DMS79 (cell line): ENCODE measurements around the gene CYBB.

ENCODE experiments used
- DNase-seq: peaks from one replicate; lab custom pipeline; 2025; lab: John Stamatoyannopoulos, UW

Gene CYBB

DNA sequence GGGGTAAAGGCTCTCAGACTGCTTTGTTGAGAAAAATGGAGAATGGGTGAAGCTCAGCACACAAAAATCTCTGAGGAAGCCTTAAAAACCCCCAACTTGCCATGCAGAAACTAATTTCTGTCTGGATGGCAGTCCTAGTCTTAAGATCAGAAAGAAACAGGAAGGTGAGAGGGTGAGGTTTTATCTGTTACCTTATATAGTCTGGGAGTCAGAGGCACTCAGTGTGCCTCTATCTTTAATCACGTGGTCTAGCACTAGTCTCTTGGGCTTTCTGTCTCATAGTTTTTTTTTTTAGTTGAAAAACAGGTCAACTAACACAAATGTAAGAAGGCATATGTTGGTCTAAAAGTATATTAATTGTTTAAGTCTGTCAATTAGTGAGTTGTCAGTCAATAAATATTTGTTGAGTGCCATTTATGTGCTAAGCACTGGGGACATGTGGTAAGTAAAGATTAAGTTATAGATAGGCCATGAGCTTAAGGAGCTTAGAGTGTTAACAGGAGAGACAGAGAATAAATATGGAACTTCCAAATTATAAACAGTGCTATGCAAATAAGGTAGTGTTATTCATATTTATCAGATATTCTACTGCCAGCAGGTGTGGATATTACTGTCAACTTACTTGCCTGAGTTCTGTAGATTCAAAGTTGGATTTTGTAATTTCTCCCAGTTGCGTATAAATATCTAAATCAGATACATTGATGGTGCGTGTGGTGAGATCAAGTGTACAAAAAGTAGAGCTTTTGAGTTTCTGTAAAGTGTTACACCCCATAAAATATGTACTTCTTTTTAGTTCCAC lies 7.0 kb downstream of the CYBB start:
- DNase-seq: no peak

DNA sequence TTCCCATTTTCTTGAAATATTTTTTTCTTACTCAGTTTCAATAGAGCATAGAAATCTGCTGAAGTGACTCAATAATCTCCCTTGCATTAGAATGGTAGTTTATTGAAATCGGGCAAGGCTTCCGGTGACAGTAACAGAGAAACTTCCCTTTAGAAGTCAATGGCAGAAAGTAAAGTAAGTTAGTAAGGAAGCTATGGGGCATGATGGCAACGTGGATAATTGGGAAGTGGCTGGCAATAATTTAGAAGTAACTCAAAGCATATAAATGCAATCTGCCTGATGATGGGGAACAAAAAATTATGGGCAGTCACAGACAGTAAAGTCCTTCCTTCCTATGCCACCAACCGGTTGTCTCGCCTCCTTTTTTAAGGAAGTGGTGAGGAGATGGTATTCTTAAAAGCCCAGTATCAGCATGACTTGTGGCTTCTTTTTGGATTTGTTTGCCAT lies 7.6 kb downstream of the CYBB start:
- DNase-seq: no peak

DNA sequence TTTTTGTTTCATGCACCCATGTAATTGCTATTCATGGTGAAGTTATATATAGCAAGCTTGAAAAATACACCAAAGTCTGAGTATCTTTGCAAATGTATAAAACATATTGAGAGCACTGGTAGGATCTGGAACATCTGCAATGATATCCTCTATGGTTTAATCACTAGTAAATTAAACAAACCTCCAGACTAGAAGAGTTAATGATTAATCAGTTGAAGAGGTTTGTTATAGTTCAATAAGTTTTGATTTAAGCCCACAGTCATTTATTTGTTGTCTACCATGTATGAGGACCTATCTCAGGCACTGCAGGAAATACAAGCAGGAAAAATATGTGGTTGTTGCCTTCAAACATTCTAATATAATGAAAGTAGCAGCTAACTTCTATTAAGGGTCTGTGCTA lies 16.5 kb downstream of the CYBB start:
- DNase-seq: no peak

DNA sequence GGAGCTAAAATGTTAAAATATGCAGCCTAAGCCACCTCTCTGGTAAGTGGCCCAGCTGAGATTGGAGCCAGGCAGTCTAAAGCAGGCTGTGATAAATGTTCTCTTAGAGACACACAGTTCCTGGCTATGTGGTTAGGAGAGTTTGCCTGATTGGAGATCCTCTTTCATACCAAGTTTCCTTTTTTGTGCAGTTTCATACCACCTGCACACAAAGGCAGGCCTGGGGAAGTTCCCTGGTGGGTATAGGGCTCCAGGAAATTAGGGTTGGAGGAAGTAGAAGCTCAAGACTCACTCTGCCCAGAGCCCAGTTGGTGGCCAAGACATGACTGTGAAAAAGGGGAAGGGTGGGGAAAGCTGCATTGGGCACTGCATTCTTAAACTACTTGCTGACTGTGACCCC lies 16.9 kb downstream of the CYBB start:
- DNase-seq: no peak

DNA sequence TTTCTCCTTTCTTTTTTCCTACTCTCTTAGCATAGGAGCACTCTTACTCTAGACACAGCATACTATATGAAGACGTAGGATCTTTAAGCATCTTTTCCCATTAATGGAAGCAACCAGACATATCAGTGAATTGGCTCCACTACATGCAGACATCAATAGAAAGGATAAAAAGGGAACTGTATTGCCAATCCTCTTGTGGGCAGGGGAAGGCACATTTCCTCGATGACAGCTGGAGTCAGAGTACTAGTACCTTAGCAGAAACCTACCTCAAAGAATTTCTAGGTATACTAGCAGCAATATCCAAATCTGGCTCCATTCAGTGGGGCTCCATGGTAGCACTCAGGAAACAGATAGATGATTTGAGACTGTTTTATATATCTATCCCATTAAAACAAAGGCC lies 20.1 kb downstream of the CYBB start:
- DNase-seq: no peak

DNA sequence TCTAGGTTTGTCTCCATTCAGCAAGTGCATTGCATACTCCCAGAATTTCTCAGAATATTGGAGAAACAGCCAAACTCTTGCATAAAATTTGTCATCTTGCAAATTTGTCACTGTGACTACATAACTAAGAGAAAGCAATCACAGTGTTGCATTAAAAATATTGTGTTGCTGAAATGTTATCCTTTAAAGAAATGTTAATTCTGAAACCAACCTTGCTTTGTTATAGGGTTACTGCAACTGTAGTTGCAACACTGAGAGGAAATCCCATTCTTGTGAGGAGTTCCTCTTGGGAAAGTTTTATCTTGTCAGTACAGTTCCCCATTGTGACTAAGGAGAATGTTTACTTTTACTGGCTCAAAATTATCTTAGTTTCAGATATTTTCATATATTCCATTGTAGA lies 20.9 kb downstream of the CYBB start:
- no peak for DNase-seq

DNA sequence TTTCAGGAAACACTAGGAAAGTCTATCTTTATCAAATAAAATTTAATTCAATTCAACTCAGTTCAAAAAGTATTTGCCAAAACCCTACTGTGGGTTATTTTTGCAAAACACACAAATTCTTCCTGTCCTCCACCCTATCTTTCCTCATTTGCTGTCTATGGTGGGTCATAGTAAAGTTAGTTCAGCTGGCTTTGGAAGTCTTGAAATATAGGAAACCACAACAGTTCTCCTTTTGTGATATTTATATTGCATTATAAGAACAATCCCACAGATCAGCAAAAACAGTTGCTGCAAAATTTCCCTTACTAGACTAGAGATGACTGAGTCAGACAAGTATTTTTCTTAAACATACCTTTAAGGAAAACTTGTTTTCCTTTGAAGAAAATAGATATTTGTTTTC lies 22.2 kb downstream of the CYBB start:
- DNase-seq: no peak

DNA sequence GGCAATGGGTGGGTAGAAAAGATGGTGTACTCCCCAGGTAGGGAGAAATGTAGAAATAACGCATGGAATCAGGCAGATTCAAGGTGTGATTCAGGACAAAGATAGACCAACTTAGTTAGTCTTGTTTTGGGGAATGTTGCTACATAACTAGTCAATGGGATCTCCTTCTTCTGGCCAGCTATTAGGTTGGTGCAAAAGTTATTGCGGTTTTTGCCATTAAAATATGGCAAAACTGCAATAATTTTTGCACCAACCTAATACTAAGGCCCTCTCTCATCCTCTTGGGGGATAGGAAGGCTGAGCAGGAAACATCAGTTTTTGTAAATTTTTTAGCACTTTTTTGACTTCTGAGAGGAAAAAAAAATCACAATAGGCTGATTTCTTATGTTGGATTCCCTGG lies 23.2 kb downstream of the CYBB start:
- no peak for DNase-seq

DNA sequence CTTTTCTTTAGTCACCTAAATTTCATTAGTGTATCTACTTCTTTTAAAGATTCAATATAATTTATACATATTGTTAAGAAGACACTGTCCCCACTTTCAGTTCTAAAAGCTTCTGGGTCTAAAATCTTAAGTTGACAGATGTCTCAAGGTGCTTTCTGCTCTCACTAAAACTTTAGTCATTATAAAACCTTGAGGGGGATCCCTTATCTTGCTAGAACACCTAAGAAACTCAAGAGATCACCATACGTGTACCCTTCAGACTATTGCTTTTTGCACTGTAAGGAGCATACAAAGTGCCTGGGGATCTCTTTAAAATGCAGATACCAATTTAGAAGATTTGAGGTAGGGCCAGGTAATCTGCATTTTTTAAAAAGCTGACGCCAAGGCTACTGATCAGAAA lies 30.1 kb downstream of the CYBB start:
- no peak for DNase-seq

DNA sequence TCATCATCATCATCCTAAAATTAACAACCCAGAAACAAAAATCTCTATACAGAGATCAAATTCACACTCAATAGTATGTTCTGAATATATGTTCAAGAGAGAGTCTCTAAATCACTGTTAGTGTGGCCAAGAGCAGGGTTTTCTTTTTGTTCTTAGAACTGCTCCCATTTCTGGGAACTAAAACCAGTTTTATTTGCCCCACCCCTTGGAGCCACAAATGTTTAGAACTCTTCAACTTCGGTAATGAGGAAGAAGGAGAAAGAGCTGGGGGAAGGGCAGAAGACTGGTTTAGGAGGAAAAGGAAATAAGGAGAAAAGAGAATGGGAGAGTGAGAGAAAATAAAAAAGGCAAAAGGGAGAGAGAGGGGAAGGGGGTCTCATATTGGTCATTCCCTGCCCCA lies 32.3 kb downstream of the CYBB start:
- no peak for DNase-seq

DNA sequence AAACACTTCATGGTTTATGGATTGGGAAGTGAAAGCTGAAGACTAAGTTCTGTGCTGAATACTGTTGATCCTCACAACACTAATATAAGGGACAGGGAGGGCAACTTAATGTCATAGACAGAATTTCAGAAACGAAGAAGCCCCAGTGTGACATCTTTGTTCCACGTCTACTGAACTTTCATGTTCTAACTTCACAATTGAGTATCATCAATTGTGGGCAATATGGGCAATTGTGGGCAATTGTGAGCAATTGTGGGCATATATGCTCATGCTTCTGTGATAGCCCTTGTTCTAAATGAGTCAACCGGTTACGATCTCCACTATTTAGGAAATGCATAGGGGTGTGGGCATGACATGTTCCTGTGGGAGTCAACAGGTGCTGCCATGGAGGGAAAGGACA lies 33.7 kb downstream of the CYBB start:
- no peak for DNase-seq

DNA sequence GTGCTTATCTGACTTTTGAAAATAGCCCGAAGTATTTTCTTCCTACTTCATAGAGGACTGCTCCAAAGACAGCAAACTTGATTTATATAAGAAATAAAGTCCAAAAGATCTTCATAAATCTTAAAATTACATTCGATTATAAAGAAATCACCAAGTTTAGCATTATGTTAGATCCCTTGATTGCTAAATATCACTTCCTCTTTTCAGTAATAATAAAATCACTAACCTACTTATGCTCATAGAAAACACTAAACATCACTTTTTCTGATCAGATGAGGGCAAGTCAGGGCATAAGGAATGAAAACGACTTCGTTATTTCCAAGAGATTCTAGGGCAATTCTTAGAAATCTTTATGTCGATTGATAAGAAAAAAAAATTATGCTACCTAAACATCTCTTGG lies 35.5 kb downstream of the CYBB start:
- no peak for DNase-seq

DNA sequence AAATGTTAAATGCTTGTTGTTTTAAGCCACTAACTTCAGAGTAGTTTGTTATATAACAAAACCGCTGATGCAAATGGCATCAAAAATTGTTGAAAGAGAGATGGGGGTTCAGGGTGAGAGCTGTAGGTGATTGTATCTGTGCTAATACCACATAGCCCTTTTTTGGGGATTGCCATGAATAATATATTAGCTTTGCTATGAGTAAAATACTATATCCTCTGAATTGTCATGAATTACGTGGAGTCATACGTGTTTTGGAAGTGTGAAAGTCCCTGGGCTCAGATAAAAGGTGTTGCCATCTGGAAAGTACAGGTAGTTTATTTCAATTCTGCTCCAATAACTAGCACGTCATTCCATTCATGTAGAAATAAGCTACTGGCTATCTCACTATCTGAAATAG lies 36.9 kb downstream of the CYBB start:
- DNase-seq: no peak

DNA sequence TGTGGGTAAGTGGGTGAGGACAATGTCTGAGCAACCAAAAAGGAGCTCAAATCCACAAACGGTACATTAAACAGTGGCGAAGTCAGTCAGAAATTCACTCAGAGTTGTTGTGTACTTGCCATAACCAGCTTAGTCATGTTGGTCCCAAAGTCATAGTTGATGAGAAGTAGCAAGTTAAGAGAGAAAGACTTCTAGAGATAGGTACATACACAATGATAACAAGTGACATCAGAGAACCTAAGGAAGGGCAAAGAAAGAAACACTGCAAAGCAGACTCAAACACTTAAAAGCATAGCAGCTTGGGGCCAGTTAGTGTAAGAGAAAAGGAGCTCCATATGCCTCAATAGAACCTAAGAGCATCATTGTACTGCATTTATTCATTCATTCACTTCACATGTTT lies 37.3 kb downstream of the CYBB start:
- DNase-seq: no peak

DNA sequence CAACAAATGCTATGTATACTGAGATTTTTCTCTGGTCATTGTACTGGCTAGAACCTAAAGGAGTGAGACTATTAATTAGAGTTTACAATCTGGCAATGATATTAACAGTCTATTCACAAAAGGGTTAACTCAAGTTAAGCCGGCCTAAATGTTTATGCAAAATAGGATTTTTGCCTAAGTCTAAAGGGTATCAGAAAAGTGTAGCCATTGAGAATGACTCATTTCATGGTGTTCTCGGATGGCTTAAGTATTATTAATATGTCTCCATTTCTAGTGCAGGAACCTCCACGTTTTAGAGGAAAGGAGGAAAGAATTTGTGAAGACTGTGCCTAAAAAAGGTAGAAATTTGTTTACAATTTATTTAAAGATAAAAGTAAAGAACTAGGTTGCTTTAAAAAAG lies 37.7 kb downstream of the CYBB start:
- no peak for DNase-seq

DNA sequence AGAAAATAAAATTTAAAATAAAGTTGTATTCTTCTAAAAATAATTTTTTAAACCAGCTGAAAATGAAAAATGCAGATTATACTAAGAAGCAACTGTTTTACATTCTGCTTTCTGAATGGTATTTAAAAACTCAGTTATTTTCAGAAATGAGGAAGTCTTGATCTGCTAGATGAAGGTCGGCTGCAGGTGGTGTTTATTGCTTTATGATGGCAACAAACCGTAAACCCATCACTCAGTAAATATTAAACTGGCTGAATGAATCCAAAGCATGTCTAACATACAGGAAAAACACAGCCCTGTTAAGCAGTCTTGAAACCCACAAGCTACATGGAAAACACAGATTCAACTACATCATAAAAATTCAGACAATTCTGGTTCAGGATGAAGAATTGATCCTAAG lies 38.2 kb downstream of the CYBB start:
- no peak for DNase-seq

DNA sequence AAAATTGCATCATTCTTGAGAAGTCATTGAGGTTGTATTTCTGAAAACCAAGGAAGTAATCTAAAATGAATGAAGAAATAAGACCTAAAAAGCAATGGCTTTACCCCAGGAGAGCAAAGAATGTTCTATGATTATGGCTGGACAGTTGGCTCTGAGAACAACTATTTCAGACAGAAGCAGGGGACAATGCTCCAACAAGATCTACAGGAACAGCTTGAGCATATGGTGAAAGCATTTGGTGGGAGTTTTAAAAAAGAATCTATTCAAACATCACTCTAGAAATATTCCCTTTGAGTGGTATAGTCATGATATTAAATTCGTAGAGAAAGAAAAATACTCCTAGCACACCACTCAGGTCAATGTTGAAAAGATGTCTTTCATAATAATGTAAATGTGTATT lies 40.8 kb downstream of the CYBB start:
- DNase-seq: no peak

DNA sequence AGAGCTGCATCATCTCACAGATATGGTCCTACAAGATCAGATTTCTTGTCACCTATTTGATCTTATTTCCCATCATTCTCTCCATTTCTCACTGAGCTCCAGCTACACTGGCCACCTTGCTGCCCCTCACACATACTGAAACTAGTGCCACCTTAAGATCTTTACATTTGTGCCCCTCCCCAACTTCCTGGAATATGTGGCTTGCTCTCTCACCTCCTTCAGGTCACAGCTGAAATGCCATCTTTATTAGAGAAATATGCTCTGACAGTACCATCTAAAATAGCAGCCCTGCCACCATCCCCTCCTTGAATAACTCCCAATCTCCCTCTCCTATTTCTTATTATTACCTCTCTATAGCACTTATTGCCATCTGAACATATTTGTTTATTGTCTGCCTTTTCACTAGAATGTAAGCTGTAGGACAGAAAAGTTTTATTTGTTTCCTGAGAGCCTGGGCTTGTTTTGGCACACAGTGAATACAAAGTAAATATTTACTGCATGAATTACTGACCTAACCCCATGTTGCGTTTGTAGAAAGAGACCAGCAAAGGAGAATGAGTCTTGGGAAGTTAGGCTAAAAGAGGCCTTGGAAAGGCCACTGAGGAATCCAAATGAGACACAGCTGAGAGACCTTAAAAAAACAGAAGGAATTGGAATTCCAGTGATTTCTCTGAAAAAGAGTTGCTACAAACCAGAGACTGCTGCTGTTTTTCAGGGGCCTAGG lies 44.8 kb downstream of the CYBB start:
- no peak for DNase-seq

DNA sequence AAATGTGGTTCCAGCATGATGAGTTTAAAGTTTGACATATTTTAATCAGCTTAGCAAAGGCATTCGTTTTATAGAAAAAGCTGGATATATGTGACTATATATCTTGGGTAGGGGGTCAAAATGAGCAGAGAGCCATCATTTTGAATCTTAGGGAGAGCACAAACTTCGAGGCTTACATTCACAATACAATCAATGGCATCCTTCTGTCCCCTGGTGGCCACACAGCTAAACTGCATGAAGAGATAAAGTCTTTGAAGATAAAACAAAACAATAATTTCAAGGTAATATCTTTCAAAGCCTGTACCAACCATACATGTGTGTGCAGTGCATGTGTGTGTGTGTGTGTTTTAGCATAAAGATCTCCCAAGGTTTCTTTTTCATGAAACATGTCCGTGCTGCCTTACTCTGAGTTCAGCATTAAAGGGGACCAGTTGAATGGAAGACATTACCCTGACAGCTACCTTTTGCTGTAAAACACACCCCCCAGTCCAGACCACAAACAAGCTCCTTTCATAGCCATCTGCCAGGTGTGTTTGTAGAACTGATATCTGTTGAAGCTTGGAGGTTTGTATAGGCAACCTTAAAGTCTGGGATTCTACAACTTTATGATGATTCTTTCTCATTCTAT lies 45.5 kb downstream of the CYBB start:
- no peak for DNase-seq

DNA sequence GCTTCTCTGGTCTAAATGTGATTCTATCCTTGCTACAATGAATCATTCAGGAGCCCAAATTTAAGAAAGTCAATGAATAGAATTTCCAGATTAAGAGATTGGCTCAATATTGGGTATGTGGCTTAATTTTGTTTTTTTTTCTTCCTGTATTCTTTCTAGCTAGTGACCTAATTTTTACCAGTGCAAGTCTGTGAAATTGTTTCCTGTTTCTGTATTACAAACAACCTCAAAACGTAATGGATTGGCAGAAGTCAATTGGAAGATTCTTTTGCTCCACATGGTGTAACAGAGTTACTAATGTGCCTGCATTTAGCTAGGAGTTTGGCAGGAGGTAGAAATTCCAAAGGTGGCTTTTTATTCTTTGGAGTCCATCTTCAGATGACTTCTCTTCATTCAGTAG lies 49.9 kb downstream of the CYBB start:
- DNase-seq: no peak

DNA sequence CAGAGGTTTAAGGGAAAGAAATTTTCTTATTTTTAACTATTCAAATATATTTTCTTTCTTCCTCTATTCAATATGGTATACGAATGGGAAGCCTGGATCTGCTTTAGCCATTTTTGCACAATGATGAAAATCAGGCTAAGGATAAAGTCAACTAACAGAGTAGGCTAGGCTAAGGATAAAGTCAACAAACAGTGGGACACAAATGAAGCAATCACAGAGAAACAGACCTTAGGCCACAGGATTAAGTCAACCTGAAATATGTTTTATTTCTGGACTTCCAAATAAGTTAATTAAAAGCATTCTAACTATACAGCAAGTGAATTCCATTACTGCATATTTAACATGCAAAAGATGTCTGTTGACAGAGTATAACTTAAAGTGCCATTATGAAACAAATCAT lies 50.5 kb downstream of the CYBB start:
- DNase-seq: no peak

DNA sequence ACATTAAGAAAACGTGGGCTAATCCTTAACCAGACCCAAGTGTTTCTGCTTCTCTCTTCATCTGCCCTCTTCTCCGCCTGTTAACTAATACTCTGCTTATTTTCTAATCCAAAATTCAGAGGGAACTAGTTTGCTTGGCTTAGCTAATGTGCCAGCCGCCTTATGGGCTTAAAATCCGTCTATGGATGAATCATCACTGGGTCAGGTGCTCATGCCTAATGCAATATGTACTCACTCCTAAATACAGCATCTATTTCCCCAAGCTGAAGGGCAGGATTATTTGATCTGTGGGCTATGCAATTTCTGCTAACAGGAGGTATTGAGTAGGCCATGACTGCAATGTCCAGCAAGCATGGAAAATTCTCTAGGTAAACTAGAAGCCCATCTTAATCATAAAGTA lies 55.1 kb downstream of the CYBB start:
- DNase-seq: no peak

DNA sequence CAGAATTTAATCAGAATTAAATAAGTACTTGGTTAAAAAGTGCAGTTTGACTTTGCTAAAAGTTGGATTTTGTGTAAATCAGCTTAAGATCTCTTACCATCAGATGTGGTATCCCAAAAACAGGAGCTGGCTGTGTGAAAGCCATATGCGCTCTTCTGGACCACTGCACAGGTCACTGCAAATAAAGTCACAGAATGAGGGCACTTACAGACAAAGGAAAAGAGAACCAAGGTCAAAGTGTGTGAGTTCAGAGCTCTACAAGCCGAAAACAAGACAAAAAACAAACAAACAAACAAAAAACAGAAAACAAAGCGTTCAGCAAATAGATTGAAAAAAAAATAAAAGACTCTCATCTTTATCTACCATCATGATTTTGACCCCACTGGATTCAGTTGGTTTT lies 61.1 kb downstream of the CYBB start:
- no peak for DNase-seq
